ENCODE data around the gene UGT1A5. TPM values are rescaled to one million over a fixed set of nuclear protein-coding genes. Genes with fewer than 3 reads are reported as not detected.
"Not testable (repeated sequence)": the region's sequence is repeated elsewhere in the genome, so short reads cannot be mapped to it uniquely, and the experiment has no call there.

UGT1A5 gene
- total RNA-seq, 1 donor from 2014 or later, result 1.2 TPM

GRCh38 chr2:233747283-233747544, 34.5 kb downstream of the UGT1A5 start:
- Histone ChIP-seq H3K27ac (no peak overlapping the region), H3K36me3 (no peaks in the 10 kb centered on the region), H3K4me1 (no peaks in the 10 kb centered on the region), H3K27me3 (no peaks in the 10 kb centered on the region), H3K9me3 (no peaks in the 10 kb centered on the region), H3K4me3 (no peak overlapping the region)
- TF ChIP-seq POLR2A (IDR thresholded peaks at IDR 0.05), result no peak
- no peak for TF ChIP-seq CTCF (IDR thresholded peaks at IDR 0.05)
- no peak for TF ChIP-seq POLR2AphosphoS5 (IDR thresholded peaks at IDR 0.05; ENCODE audit: insufficient read depth in 1 of 2, low read depth in 1 of 2)
- no peak for DNase-seq (ENCODE audit: extremely low spot score in 2 of 2)
- intact Hi-C loops (cut with DNase I), result no loop called here

- intact Hi-C loops (cut with DNase I); H3K4me3 ChIP-seq; H3K9me3 ChIP-seq; H3K27ac ChIP-seq; H3K4me1 ChIP-seq; H3K27me3 ChIP-seq; H3K36me3 ChIP-seq; DNase-seq (ENCODE audit: extremely low spot score in 2 of 2): not testable (repeated sequence)
These were observed 38.0 kb downstream of the UGT1A5 start for GRCh38 chr2:233750689-233751088.

- H3K27me3 ChIP-seq; H3K4me1 ChIP-seq; H3K27ac ChIP-seq; H3K36me3 ChIP-seq; intact Hi-C loops (cut with DNase I); H3K4me3 ChIP-seq; DNase-seq (ENCODE audit: extremely low spot score in 2 of 2); H3K9me3 ChIP-seq: not testable (repeated sequence)
These were observed 38.7 kb downstream of the UGT1A5 start for GRCh38 chr2:233751212-233752009.

- Histone ChIP-seq H3K27ac (no peak overlapping the region), H3K9me3 (no peaks in the 10 kb centered on the region), H3K4me1 (no peaks in the 10 kb centered on the region), H3K4me3 (no peak overlapping the region), H3K27me3 (no peaks in the 10 kb centered on the region), H3K36me3 (no peaks in the 10 kb centered on the region)
- TF ChIP-seq POLR2A (IDR thresholded peaks at IDR 0.05) (no peak), POLR2AphosphoS5 (IDR thresholded peaks at IDR 0.05; ENCODE audit: insufficient read depth in 1 of 2, low read depth in 1 of 2) (no peak), CTCF (IDR thresholded peaks at IDR 0.05) (no peak)
- intact Hi-C loops (cut with DNase I), result no loop called here
- no peak for DNase-seq (ENCODE audit: extremely low spot score in 2 of 2)
These were observed 42.3 kb downstream of the UGT1A5 start for GRCh38 chr2:233754872-233755611.

GRCh38 chr2:233756429-233757081, 43.8 kb downstream of the UGT1A5 start:
- no peaks in the 10 kb centered on the region for H3K9me3 ChIP-seq
- no peaks in the 10 kb centered on the region for H3K27me3 ChIP-seq
- H3K4me3 ChIP-seq, result no peak overlapping the region
- intact Hi-C loops (cut with DNase I), result no loop called here
- no peak for DNase-seq (ENCODE audit: extremely low spot score in 2 of 2)
- no peak overlapping the region for H3K27ac ChIP-seq
- no peaks in the 10 kb centered on the region for H3K4me1 ChIP-seq
- no peak for TF ChIP-seq POLR2A (IDR thresholded peaks at IDR 0.05)
- no peak for TF ChIP-seq POLR2AphosphoS5 (IDR thresholded peaks at IDR 0.05; ENCODE audit: insufficient read depth in 1 of 2, low read depth in 1 of 2)
- TF ChIP-seq CTCF (IDR thresholded peaks at IDR 0.05), result no peak
- no peaks in the 10 kb centered on the region for H3K36me3 ChIP-seq

GRCh38 chr2:233758141-233758540, 45.4 kb downstream of the UGT1A5 start:
- intact Hi-C loops (cut with DNase I), result no loop called here
- no peak overlapping the region for H3K27ac ChIP-seq
- no peaks in the 10 kb centered on the region for H3K9me3 ChIP-seq
- no peaks in the 10 kb centered on the region for H3K27me3 ChIP-seq
- no peak overlapping the region for H3K4me3 ChIP-seq
- DNase-seq (ENCODE audit: extremely low spot score in 2 of 2), result no peak
- no peaks in the 10 kb centered on the region for H3K36me3 ChIP-seq
- no peak for TF ChIP-seq POLR2AphosphoS5 (IDR thresholded peaks at IDR 0.05; ENCODE audit: insufficient read depth in 1 of 2, low read depth in 1 of 2)
- no peak for TF ChIP-seq CTCF (IDR thresholded peaks at IDR 0.05)
- no peak for TF ChIP-seq POLR2A (IDR thresholded peaks at IDR 0.05)
- no peaks in the 10 kb centered on the region for H3K4me1 ChIP-seq

Data from vagina (tissue), 2 donors.